GM23338 (cell line): ENCODE results near the gene TMEM182.

Source experiments
- EZH2 ChIP-seq: fragments of 200-600 bp; sonication (generic); IDR thresholded peaks from one replicate; pipeline ENCODE4 v1.8.0; 2017; ENCODE audit warnings: antibody characterized with exemption, mild to moderate bottlenecking, low read depth; ENCODE audit not compliant: unreplicated experiment
- TF ChIP-seq, protein P1 (sequence below), 2 experiments: fragments of 200-600 bp in 1 of 2; sonication (generic) in 1 of 2; conservative IDR thresholded peaks; 2 replicates each; pipeline versions ENCODE4 v1.5.1 to v1.6.1; 2016 to 2017; ENCODE audit warnings: antibody characterized with exemption in 2 of 2, low read depth in 2 of 2, mild to moderate bottlenecking in 2 of 2, moderate library complexity in 1 of 2
- TF ChIP-seq, protein P2 (sequence below): IDR thresholded peaks from one replicate; pipeline ENCODE4 v1.6.1; 2018; ENCODE audit warnings: antibody characterized with exemption; ENCODE audit not compliant: unreplicated experiment

DNA sequence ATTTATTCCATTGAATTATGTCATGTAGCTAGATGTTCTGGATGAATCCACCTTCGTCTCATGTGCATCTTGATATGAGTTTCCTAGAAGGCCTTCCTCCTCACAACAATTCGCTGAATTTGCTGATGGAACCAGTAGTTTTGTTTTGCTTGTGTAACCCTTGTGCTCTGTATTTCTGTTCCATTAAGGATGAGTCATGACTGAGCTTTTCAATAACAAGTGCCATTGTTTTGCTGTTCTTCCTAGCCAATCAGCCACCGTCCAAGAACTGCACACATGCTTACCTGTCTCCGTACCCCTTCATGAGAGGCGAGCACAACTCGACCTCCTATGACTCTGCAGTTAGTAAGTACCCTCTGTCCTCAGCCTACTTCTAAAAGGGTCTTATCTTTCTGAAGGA is 2.3 kb downstream of the TMEM182 start:
- TF ChIP-seq, protein P1, sequence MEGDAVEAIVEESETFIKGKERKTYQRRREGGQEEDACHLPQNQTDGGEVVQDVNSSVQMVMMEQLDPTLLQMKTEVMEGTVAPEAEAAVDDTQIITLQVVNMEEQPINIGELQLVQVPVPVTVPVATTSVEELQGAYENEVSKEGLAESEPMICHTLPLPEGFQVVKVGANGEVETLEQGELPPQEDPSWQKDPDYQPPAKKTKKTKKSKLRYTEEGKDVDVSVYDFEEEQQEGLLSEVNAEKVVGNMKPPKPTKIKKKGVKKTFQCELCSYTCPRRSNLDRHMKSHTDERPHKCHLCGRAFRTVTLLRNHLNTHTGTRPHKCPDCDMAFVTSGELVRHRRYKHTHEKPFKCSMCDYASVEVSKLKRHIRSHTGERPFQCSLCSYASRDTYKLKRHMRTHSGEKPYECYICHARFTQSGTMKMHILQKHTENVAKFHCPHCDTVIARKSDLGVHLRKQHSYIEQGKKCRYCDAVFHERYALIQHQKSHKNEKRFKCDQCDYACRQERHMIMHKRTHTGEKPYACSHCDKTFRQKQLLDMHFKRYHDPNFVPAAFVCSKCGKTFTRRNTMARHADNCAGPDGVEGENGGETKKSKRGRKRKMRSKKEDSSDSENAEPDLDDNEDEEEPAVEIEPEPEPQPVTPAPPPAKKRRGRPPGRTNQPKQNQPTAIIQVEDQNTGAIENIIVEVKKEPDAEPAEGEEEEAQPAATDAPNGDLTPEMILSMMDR (conservative IDR thresholded peaks at IDR 0.05; ENCODE audit: low read depth in 2 of 2): no peak
- no peak for TF ChIP-seq EZH2
- TF ChIP-seq, protein P2, sequence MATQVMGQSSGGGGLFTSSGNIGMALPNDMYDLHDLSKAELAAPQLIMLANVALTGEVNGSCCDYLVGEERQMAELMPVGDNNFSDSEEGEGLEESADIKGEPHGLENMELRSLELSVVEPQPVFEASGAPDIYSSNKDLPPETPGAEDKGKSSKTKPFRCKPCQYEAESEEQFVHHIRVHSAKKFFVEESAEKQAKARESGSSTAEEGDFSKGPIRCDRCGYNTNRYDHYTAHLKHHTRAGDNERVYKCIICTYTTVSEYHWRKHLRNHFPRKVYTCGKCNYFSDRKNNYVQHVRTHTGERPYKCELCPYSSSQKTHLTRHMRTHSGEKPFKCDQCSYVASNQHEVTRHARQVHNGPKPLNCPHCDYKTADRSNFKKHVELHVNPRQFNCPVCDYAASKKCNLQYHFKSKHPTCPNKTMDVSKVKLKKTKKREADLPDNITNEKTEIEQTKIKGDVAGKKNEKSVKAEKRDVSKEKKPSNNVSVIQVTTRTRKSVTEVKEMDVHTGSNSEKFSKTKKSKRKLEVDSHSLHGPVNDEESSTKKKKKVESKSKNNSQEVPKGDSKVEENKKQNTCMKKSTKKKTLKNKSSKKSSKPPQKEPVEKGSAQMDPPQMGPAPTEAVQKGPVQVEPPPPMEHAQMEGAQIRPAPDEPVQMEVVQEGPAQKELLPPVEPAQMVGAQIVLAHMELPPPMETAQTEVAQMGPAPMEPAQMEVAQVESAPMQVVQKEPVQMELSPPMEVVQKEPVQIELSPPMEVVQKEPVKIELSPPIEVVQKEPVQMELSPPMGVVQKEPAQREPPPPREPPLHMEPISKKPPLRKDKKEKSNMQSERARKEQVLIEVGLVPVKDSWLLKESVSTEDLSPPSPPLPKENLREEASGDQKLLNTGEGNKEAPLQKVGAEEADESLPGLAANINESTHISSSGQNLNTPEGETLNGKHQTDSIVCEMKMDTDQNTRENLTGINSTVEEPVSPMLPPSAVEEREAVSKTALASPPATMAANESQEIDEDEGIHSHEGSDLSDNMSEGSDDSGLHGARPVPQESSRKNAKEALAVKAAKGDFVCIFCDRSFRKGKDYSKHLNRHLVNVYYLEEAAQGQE: no peak
